A673 (cell line): Measurements from ENCODE around the gene ETV4. TPM values are rescaled to one million over a fixed set of nuclear protein-coding genes. Genes with fewer than 3 reads are reported as not detected.

Experiments used
- BruUV-seq: library from RNA; stranded (reverse); fragments of 400-500 nt; replicated peaks from 2 replicates; lab custom pipeline; 2021; lab: Mats Ljungman, UMichigan
- CTCF ChIA-PET: fragments of 300-600 bp; sonication (Branson Sonifier 250); formaldehyde crosslinking; loops from one replicate; lab custom pipeline; 2022; ENCODE audit warnings: antibody characterized with exemption; lab: Charles Lee
- POLR2A ChIA-PET: fragments of 300-600 bp; sonication (Branson Sonifier 250); formaldehyde crosslinking; loops from one replicate; lab custom pipeline; 2022; ENCODE audit warnings: antibody characterized with exemption; ENCODE audit not compliant: low non-redundant PET; lab: Charles Lee
- DNase-seq: peaks from one replicate; pipeline ENCODE4 v3.0.0-alpha.2; 2015; ENCODE audit warnings: low spot score
- H3K27ac ChIP-seq: fragments of 200-600 bp; sonication (generic); 2 replicates; pipeline ENCODE4 v1.5.1; 2016; ENCODE audit warnings: mixed run types, low read depth, mild to moderate bottlenecking, mixed read lengths, antibody characterized with exemption, low read length; ENCODE audit not compliant: poor library complexity, severe bottlenecking
- H3K27me3 ChIP-seq: fragments of 200-600 bp; sonication (generic); replicated peaks from 2 replicates; pipeline ENCODE4 v1.6.1; 2017; ENCODE audit warnings: mixed run types, low read depth, mild to moderate bottlenecking, mixed read lengths, antibody characterized with exemption, low read length; ENCODE audit not compliant: insufficient read depth, poor library complexity
- H3K36me3 ChIP-seq: fragments of 200-600 bp; sonication (generic); 2 replicates; pipeline ENCODE4 v1.6.1; 2016; ENCODE audit warnings: mixed run types, mild to moderate bottlenecking, mixed read lengths, antibody characterized with exemption, low read length; ENCODE audit not compliant: insufficient read depth, poor library complexity, severe bottlenecking
- H3K4me1 ChIP-seq: fragments of 200-600 bp; sonication (generic); 2 replicates; pipeline ENCODE4 v1.6.1; 2017; ENCODE audit warnings: mixed run types, mild to moderate bottlenecking, mixed read lengths, antibody characterized with exemption, low read length; ENCODE audit not compliant: insufficient read depth, poor library complexity, severe bottlenecking
- H3K4me3 ChIP-seq: fragments of 200-600 bp; sonication (generic); 2 replicates; pipeline ENCODE4 v1.5.1; 2016; ENCODE audit warnings: low read depth, mixed run types, mild to moderate bottlenecking, mixed read lengths, low read length; ENCODE audit not compliant: poor library complexity, severe bottlenecking
- H3K9me3 ChIP-seq: fragments of 200-600 bp; sonication (generic); 2 replicates; pipeline ENCODE4 v1.6.1; 2016; ENCODE audit warnings: mixed run types, low read depth, mild to moderate bottlenecking, mixed read lengths, antibody characterized with exemption, low read length; ENCODE audit not compliant: poor library complexity, severe bottlenecking
- EZH2 ChIP-seq: fragments of 200-600 bp; sonication (generic); IDR thresholded peaks from 2 replicates; pipeline ENCODE4 v1.6.1; 2017; ENCODE audit warnings: borderline replicate concordance, low read depth, mild to moderate bottlenecking, mixed read lengths, antibody characterized with exemption, low read length; ENCODE audit not compliant: poor library complexity, severe bottlenecking
- intact Hi-C: fragments of 100-400 bp; cut with micrococcal nuclease; formaldehyde crosslinking; loops from one replicate; pipeline ENCODE4 v1.10.0; 2022; ENCODE audit not compliant: unreplicated experiment
- total RNA-seq: library from RNA; stranded (reverse); gene quantifications from 2 replicates; pipeline ENCODE4 v1.2.3, GENCODE V29; 2021
- TF ChIP-seq, protein P1 (sequence below): fragments of 300-800, 200-600 bp; sonication (generic); conservative IDR thresholded peaks from 2 replicates; pipeline ENCODE4 v1.5.1; 2017; ENCODE audit warnings: low read depth, mild to moderate bottlenecking, antibody characterized with exemption, low read length, moderate library complexity, mixed read lengths

Gene ETV4
- total RNA-seq, 1 experiment from 2014 or later, result 31.2 TPM

DNA sequence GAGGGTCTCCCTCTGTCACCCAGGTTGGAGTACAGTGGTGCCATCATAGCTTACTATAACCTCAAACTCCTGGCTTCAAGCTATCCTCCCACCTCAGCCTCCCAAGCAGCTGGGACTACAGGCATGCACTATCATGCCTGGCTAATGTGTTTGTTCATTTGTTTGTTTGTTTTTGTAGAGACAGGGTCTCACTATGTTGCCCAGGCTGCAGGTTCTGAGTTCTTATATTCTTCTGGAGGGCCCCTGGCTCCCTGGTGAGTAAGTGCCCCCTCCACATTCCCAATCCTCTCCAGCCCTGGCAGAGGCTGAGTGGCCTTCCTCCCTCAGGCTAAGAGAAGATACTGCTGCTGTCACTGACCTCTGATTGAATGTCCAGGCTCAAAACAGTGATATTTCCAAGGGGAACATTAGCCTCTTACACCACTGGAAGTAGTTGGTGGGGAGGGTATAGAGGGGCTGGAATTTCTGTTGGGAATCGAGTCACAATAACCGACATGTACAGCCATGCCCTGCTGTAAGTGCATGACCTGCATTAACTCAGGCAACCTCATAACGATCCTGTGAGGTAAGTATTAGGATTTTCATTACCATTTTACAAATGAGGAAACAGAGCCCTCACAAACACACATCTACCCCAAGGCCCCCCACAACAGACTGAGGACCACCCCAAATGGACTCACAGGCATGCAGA, 2.7 kb upstream of the ETV4 start:
- no peak for TF ChIP-seq EZH2
- TF ChIP-seq, protein P1, sequence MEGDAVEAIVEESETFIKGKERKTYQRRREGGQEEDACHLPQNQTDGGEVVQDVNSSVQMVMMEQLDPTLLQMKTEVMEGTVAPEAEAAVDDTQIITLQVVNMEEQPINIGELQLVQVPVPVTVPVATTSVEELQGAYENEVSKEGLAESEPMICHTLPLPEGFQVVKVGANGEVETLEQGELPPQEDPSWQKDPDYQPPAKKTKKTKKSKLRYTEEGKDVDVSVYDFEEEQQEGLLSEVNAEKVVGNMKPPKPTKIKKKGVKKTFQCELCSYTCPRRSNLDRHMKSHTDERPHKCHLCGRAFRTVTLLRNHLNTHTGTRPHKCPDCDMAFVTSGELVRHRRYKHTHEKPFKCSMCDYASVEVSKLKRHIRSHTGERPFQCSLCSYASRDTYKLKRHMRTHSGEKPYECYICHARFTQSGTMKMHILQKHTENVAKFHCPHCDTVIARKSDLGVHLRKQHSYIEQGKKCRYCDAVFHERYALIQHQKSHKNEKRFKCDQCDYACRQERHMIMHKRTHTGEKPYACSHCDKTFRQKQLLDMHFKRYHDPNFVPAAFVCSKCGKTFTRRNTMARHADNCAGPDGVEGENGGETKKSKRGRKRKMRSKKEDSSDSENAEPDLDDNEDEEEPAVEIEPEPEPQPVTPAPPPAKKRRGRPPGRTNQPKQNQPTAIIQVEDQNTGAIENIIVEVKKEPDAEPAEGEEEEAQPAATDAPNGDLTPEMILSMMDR, result no peak
- ChIA-PET POLR2A (no interaction called here), CTCF (no interaction called here)
- Histone ChIP-seq H3K36me3 (no peaks in the 10 kb centered on the region), H3K4me1 (peaks cover 10% of the 10 kb centered on the region), H3K27me3 (no peaks in the 10 kb centered on the region), H3K27ac (no peak overlapping the region), H3K9me3 (no peaks in the 10 kb centered on the region), H3K4me3 (no peak overlapping the region)
- intact Hi-C loops, result no loop called here
- DNase-seq, result no peak
- BruUV-seq, result no TSS peak

DNA sequence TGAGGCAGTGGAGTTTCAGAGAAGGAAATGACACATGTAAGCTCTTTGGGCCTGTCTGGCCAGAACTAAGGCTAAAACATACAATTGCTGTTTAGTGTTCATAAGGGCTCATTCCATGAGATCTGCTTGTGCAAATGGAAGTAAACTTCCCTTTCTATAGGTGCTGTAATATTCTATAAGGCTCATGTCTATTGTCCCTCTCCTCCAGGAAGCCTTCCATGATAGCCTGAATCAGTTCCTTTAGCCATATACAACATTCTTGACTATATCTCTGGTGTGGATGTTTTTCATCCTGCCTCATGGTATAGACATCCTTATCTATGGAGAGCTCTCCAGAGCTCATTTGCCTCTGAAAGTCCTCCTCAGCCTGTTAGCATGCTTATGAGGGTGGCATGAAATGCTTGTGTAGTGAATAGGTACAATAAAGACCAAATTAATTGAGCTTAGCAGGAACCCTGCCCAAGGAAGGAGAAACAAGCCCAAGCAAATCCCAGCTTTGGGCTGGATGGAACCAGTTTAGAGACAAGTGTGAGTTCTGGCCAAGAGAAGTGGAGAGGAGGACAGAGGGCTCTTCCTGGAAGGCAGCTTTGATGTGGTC, 1.6 kb upstream of the ETV4 start:
- POLR2A ChIA-PET, result no interaction called here

DNA sequence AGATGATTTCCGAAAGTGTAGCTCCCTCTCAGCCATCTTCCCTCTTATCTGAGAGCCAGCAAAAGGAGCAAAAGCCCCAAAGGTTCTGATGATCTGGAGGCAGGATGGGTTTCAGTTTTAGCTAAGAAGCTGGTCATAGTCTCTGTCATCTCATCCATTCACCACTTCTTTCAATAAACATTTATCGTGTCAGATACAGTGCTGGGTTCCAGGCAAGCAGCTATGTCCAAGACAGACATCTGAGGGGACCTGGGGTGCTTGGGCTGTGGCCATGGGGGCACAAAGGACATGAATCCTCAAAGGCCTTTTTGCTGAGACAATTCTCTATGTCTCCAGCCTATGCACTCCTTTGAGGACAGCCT, 1.0 kb upstream of the ETV4 start:
- ChIA-PET CTCF (no interaction called here), POLR2A (no interaction called here)
- H3K4me3 ChIP-seq, result no peak overlapping the region
- H3K27me3 ChIP-seq, result no peaks in the 10 kb centered on the region
- H3K27ac ChIP-seq, result no peak overlapping the region
- intact Hi-C loops, result no loop called here
- H3K4me1 ChIP-seq, result peaks cover 12% of the 10 kb centered on the region
- DNase-seq, result no peak
- no peak for TF ChIP-seq EZH2
- TF ChIP-seq, protein P1, result no peak
- BruUV-seq, result no TSS peak
- no peaks in the 10 kb centered on the region for H3K9me3 ChIP-seq
- H3K36me3 ChIP-seq, result no peaks in the 10 kb centered on the region

More for the DNA sequence above, 1.6 kb upstream of the ETV4 start:
- TF ChIP-seq EZH2, result no peak
- TF ChIP-seq, protein P1, result no peak
- Histone ChIP-seq H3K27ac (no peak overlapping the region), H3K4me1 (peaks cover 12% of the 10 kb centered on the region), H3K4me3 (no peak overlapping the region), H3K36me3 (no peaks in the 10 kb centered on the region), H3K9me3 (no peaks in the 10 kb centered on the region), H3K27me3 (no peaks in the 10 kb centered on the region)
- CTCF ChIA-PET, result no interaction called here
- intact Hi-C loops, result no loop called here
- no TSS peak for BruUV-seq
- DNase-seq, result no peak
